IMR-90 (cell line): ENCODE data around the gene TRIM41. TPM values are rescaled to one million over a fixed set of nuclear protein-coding genes. Genes with fewer than 3 reads are reported as not detected.

ENCODE experiments used
- ATAC-seq: fragments of 200-7000 bp; cut with Tn5 transposase; 2 replicates; pipeline ENCODE4 v1.9.1; 2020; ENCODE audit warnings: low read depth, mild to moderate bottlenecking, moderate library complexity
- BruUV-seq: library from RNA; stranded (reverse); fragments of 400-500 nt; replicated peaks from 2 replicates; lab custom pipeline; 2021; lab: Mats Ljungman, UMichigan
- CTCF ChIA-PET: fragments of 300-600 bp; formaldehyde crosslinking; extraction: SDS; loops from one replicate; lab custom pipeline; 2021; ENCODE audit warnings: antibody characterized with exemption; lab: Yijun Ruan, JAX
- POLR2A ChIA-PET: fragments of 300-600 bp; sonication (Branson Sonifier 250); formaldehyde crosslinking; loops from one replicate; lab custom pipeline; 2022; ENCODE audit warnings: antibody characterized with exemption; ENCODE audit not compliant: unreplicated experiment; lab: Charles Lee
- DNase-seq: peaks from one replicate; pipeline ENCODE4 v3.0.0; 2013
- H2AFZ ChIP-seq: replicated peaks from 2 replicates; pipeline ENCODE3; 2013; ENCODE audit warnings: low read length, mild to moderate bottlenecking; ENCODE audit not compliant: poor library complexity
- H2AK5ac ChIP-seq: 2 replicates; pipeline ENCODE4 v1.6.1; 2013; ENCODE audit warnings: low read depth, low read length, inconsistent platforms
- H2AK9ac ChIP-seq: replicated peaks from 2 replicates; pipeline ENCODE3; 2013; ENCODE audit warnings: mild to moderate bottlenecking, low read depth, low read length, moderate library complexity; ENCODE audit not compliant: poor library complexity
- H2BK120ac ChIP-seq: 2 replicates; pipeline ENCODE4 v1.6.1; 2013; ENCODE audit warnings: low read depth, low read length, inconsistent platforms
- H2BK15ac ChIP-seq: 3 replicates; pipeline ENCODE4 v1.6.1; 2013; ENCODE audit warnings: low read depth, low read length, inconsistent platforms
- H2BK20ac ChIP-seq: 2 replicates; pipeline ENCODE4 v1.6.1; 2013; ENCODE audit warnings: low read depth, mild to moderate bottlenecking, inconsistent platforms, low read length, moderate library complexity
- H2BK5ac ChIP-seq: 2 replicates; pipeline ENCODE4 v1.6.1; 2013; ENCODE audit warnings: mild to moderate bottlenecking, low read depth, low read length, inconsistent platforms; ENCODE audit not compliant: poor library complexity, severe bottlenecking
- H3K14ac ChIP-seq: replicated peaks from 2 replicates; pipeline ENCODE4 v1.6.1; 2013; ENCODE audit warnings: low read depth, low read length, inconsistent platforms
- H3K18ac ChIP-seq: 2 replicates; pipeline ENCODE4 v1.6.1; 2013; ENCODE audit warnings: low read depth, low read length, control low read depth
- H3K23ac ChIP-seq: 2 replicates; pipeline ENCODE4 v1.6.1; 2013; ENCODE audit warnings: low read depth, low read length, inconsistent platforms
- H3K27ac ChIP-seq: 2 replicates; pipeline ENCODE4 v1.5.1; 2013; ENCODE audit warnings: mild to moderate bottlenecking, control low read depth, low read length; ENCODE audit not compliant: insufficient read depth
- H3K27me3 ChIP-seq: 2 replicates; pipeline ENCODE4 v1.6.1; 2013; ENCODE audit warnings: low read length; ENCODE audit not compliant: control insufficient read depth, insufficient read depth
- H3K36me3 ChIP-seq: 2 replicates; pipeline ENCODE4 v1.6.1; 2013; ENCODE audit warnings: low read length, mixed read lengths; ENCODE audit not compliant: control insufficient read depth, insufficient read depth
- H3K4ac ChIP-seq: 2 replicates; pipeline ENCODE4 v1.6.1; 2013; ENCODE audit warnings: low read depth, low read length, inconsistent platforms
- H3K4me1 ChIP-seq: 2 replicates; pipeline ENCODE4 v1.6.1; 2013; ENCODE audit warnings: low read length, mixed read lengths; ENCODE audit not compliant: control insufficient read depth, insufficient read depth
- H3K4me2 ChIP-seq: 2 replicates; pipeline ENCODE4 v1.6.1; 2013; ENCODE audit warnings: low read depth, mild to moderate bottlenecking, control low read depth, low read length, moderate library complexity
- H3K4me3 ChIP-seq: 2 replicates; pipeline ENCODE4 v1.5.1; 2013; ENCODE audit warnings: low read depth, mild to moderate bottlenecking, control low read depth, low read length, moderate library complexity; ENCODE audit not compliant: insufficient read depth
- H3K56ac ChIP-seq: 2 replicates; pipeline ENCODE4 v1.6.1; 2013; ENCODE audit warnings: low read length, inconsistent platforms; ENCODE audit not compliant: insufficient read depth; ENCODE audit errors: extremely low read depth
- H3K79me1 ChIP-seq, 2 experiments: 2 replicates each; pipeline ENCODE4 v1.6.1; 2013; ENCODE audit warnings: low read length in 2 of 2, inconsistent platforms in 1 of 2, low read depth in 1 of 2
- H3K9ac ChIP-seq: 2 replicates; pipeline ENCODE4 v1.6.1; 2013; ENCODE audit warnings: low read depth, low read length, control low read depth
- H3K9me1 ChIP-seq: 2 replicates; pipeline ENCODE4 v1.6.1; 2013; ENCODE audit warnings: low read length, inconsistent platforms; ENCODE audit not compliant: insufficient read depth
- H3K9me3 ChIP-seq: 2 replicates; pipeline ENCODE4 v1.6.1; 2013; ENCODE audit warnings: low read length; ENCODE audit not compliant: control insufficient read depth, insufficient read depth
- H4K20me1 ChIP-seq: 2 replicates; pipeline ENCODE4 v1.6.1; 2013; ENCODE audit warnings: low read length, inconsistent platforms; ENCODE audit not compliant: insufficient read depth
- H4K5ac ChIP-seq: 2 replicates; pipeline ENCODE4 v1.6.1; 2013; ENCODE audit warnings: mild to moderate bottlenecking, low read depth, low read length, control low read depth
- H4K8ac ChIP-seq, 2 experiments: 2 replicates each; pipeline ENCODE4 v1.6.1; 2013; ENCODE audit warnings: low read depth in 2 of 2, low read length in 2 of 2, control low read depth in 1 of 2, inconsistent platforms in 1 of 2
- H4K91ac ChIP-seq: 2 replicates; pipeline ENCODE4 v1.6.1; 2013; ENCODE audit warnings: low read depth, low read length, inconsistent platforms; ENCODE audit not compliant: insufficient read depth
- BHLHE40 ChIP-seq: fragments of 150-350 bp; IDR thresholded peaks from 2 replicates; pipeline ENCODE4 v1.6.1; 2016; ENCODE audit warnings: mild to moderate bottlenecking, low read depth, low read length
- CEBPB ChIP-seq: IDR thresholded peaks from 2 replicates; pipeline ENCODE4 v1.6.1; 2012; ENCODE audit warnings: low read depth, low read length, improper control_type of control experiment
- CHD1 ChIP-seq: IDR thresholded peaks from 2 replicates; pipeline ENCODE4 v1.6.1; 2012; ENCODE audit warnings: low read depth, low read length, improper control_type of control experiment
- CTCF ChIP-seq: conservative IDR thresholded peaks from 2 replicates; pipeline ENCODE4 v1.5.1; 2012; ENCODE audit warnings: mild to moderate bottlenecking, low read depth, low read length, improper control_type of control experiment
- ELK1 ChIP-seq: fragments of 150-350 bp; IDR thresholded peaks from 2 replicates; pipeline ENCODE4 v1.6.1; 2016; ENCODE audit warnings: low read depth, mild to moderate bottlenecking, low read length, moderate library complexity, borderline replicate concordance
- FOS ChIP-seq: fragments of 150-350 bp; IDR thresholded peaks from 2 replicates; pipeline ENCODE4 v1.6.1; 2016; ENCODE audit warnings: low read depth, low read length
- MAFK ChIP-seq: IDR thresholded peaks from 2 replicates; pipeline ENCODE4 v1.6.1; 2012; ENCODE audit warnings: low read depth, low read length, improper control_type of control experiment
- MAZ ChIP-seq: IDR thresholded peaks from 2 replicates; pipeline ENCODE4 v1.6.1; 2012; ENCODE audit warnings: low read depth, mild to moderate bottlenecking, low read length, improper control_type of control experiment, moderate library complexity, borderline replicate concordance
- MXI1 ChIP-seq: IDR thresholded peaks from 2 replicates; pipeline ENCODE4 v1.6.1; 2012; ENCODE audit warnings: low read depth, mild to moderate bottlenecking, low read length, moderate library complexity, borderline replicate concordance
- NFE2L2 ChIP-seq: fragments of 150-350 bp; IDR thresholded peaks from 2 replicates; pipeline ENCODE4 v1.6.1; 2016; ENCODE audit warnings: low read depth, mild to moderate bottlenecking, low read length
- RAD21 ChIP-seq: IDR thresholded peaks from 2 replicates; pipeline ENCODE4 v1.6.1; 2012; ENCODE audit warnings: low read length, improper control_type of control experiment
- RCOR1 ChIP-seq: IDR thresholded peaks from 2 replicates; pipeline ENCODE4 v1.6.1; 2012; ENCODE audit warnings: mild to moderate bottlenecking, low read length, improper control_type of control experiment; ENCODE audit not compliant: insufficient replicate concordance
- RFX5 ChIP-seq: IDR thresholded peaks from 2 replicates; pipeline ENCODE4 v1.8.0; 2012; ENCODE audit warnings: low read depth, mild to moderate bottlenecking, low read length, moderate library complexity
- SMC3 ChIP-seq: fragments of 150-350 bp; IDR thresholded peaks from 2 replicates; pipeline ENCODE4 v1.6.1; 2016; ENCODE audit warnings: low read depth, mild to moderate bottlenecking, antibody characterized with exemption, low read length, moderate library complexity
- USF2 ChIP-seq: fragments of 150-350 bp; IDR thresholded peaks from 2 replicates; pipeline ENCODE4 v1.6.1; 2017; ENCODE audit warnings: mild to moderate bottlenecking, antibody characterized with exemption, low read length, low read depth
- WGBS, 2 experiments: methylation state at CpG; one replicate each; pipeline versions ENCODE4 v1.1.5 to v1.1.7; 2013; ENCODE audit warnings: missing lambda C conversion rate in 2 of 2; ENCODE audit not compliant: insufficient read length in 1 of 2; ENCODE audit errors: extremely low coverage in 2 of 2; 5-methylcytosine and 5-hydroxymethylcytosine counted together
- dilution Hi-C: fragments of 300-500 bp; cut with HindIII; formaldehyde crosslinking; loops from one replicate; pipeline ENCODE4 v1.14.3; 2018; ENCODE audit warnings: low sequenced_read_pairs; ENCODE audit not compliant: unreplicated experiment
- in situ Hi-C: fragments of 300-500 bp; cut with MboI; formaldehyde crosslinking; loops from 3 replicates; pipeline ENCODE4 v1.14.3; 2019; ENCODE audit warnings: low sequenced_read_pairs, inconsistent platforms, mixed read lengths
- intact Hi-C: fragments of 100-400 bp; cut with micrococcal nuclease; formaldehyde crosslinking; loops from 2 replicates; pipeline ENCODE4 v1.10.0; 2022
- polyA plus RNA-seq, 3 experiments: library from polyadenylated mRNA; depleted of rRNA; stranded (reverse); fragments of >200 nt; gene quantifications; 2 replicates each; pipeline ENCODE4 v1.2.3, GENCODE V29; 2012; ENCODE audit warnings: low replicate concordance in 1 of 3
- total RNA-seq: library from RNA; depleted of rRNA; stranded (reverse); fragments of >200 nt; gene quantifications from 2 replicates; pipeline ENCODE4 v1.2.3, GENCODE V29; 2012

The TRIM41 gene
- total and polyA plus RNA-seq, 2 of the 4 experiments (the other 2 are of a cell fraction) = 5.9 to 15.7 TPM

GRCh38 chr5:181194489-181195248 is 28.4 kb upstream of the TRIM41 start:
- Histone ChIP-seq H3K27ac (no peak overlapping the region), H2BK20ac (no peak overlapping the region), H4K5ac (no peak overlapping the region), H3K9me1 (peaks cover 2% of the 10 kb centered on the region; the same call in 1 of the 2 replicates), H4K20me1 (no peaks in the 10 kb centered on the region), H2AFZ (no peak overlapping the region), H2AK5ac (no peak overlapping the region), H3K14ac (no peak overlapping the region), H3K79me1 (peaks cover 10 to 11% of the 10 kb centered on the region in 2 experiments; a peak in 3 of 4 replicates), H4K91ac (no peak overlapping the region), H3K36me3 (no peaks in the 10 kb centered on the region), H3K4me3 (no peak overlapping the region), H3K9ac (no peak overlapping the region), H3K4ac (no peak overlapping the region), H2BK15ac (no peak overlapping the region), H3K23ac (no peak overlapping the region), H3K27me3 (no peaks in the 10 kb centered on the region; the same call in 1 of the 2 replicates), H3K56ac (no peak overlapping the region), H2AK9ac (no peak overlapping the region), H2BK5ac (no peak overlapping the region), H3K9me3 (no peaks in the 10 kb centered on the region), H3K4me2 (no peak overlapping the region), H3K4me1 (peaks cover 4% of the 10 kb centered on the region), H2BK120ac (no peak overlapping the region), H3K18ac (no peak overlapping the region), H4K8ac (no peak overlapping the region)
- no TSS peak for BruUV-seq
- intact Hi-C loops (no loop called here), in situ Hi-C loops (no loop called here), dilution Hi-C loops (no loop called here)
- CTCF ChIA-PET = no interaction called here
- POLR2A ChIA-PET = interaction anchor here (0.6 kb wide), 1 partner anchor 42 kb away, joined by 4 read pairs; no protein-coding TSS in a partner anchor
- ATAC-seq = no peak
- no peak for DNase-seq
- WGBS, 2 experiments = 61% methylated on average over 14 of the region's 21 CpGs; no CpG with 5 or more reads in 1 of the 2 experiments
- no peak for TF ChIP-seq SMC3
- TF ChIP-seq MXI1 = no peak
- no peak for TF ChIP-seq CHD1
- TF ChIP-seq ELK1 = no peak
- no peak for TF ChIP-seq RFX5
- TF ChIP-seq NFE2L2 = no peak
- TF ChIP-seq USF2 = no peak
- TF ChIP-seq CTCF = no peak
- TF ChIP-seq CEBPB = no peak
- no peak for TF ChIP-seq MAFK
- no peak for TF ChIP-seq FOS
- no peak for TF ChIP-seq MAZ
- no peak for TF ChIP-seq BHLHE40
- no peak for TF ChIP-seq RCOR1
- no peak for TF ChIP-seq RAD21
